Lower lobe of right lung (tissue), 2 donors: Measurements from ENCODE around the gene RBM20. TPM values are rescaled to one million over a fixed set of nuclear protein-coding genes. Genes with fewer than 3 reads are reported as not detected.

ENCODE experiments used
- ATAC-seq, 2 donors: fragments of 200-7000 bp; cut with Tn5 transposase; one replicate each; pipeline ENCODE4 v1.9.1; 2020 to 2022; ENCODE audit warnings: mild to moderate bottlenecking in 2 of 2, moderate library complexity in 2 of 2
- DNase-seq: peaks from one replicate; pipeline ENCODE4 v3.0.0-alpha.2; 2020
- H3K27ac ChIP-seq: fragments of 200-600 bp; one replicate; pipeline ENCODE4 v1.8.0; 2022
- H3K27me3 ChIP-seq: fragments of 200-600 bp; one replicate; pipeline ENCODE4 v1.8.0; 2022; ENCODE audit warnings: low read depth
- H3K36me3 ChIP-seq: fragments of 200-600 bp; one replicate; pipeline ENCODE4 v1.8.0; 2022; ENCODE audit warnings: mild to moderate bottlenecking
- H3K4me1 ChIP-seq: fragments of 200-600 bp; one replicate; pipeline ENCODE4 v1.8.0; 2022
- H3K4me3 ChIP-seq: fragments of 200-600 bp; one replicate; pipeline ENCODE4 v1.8.0; 2022; ENCODE audit warnings: mild to moderate bottlenecking
- H3K9me3 ChIP-seq: fragments of 200-600 bp; one replicate; pipeline ENCODE4 v1.8.0; 2022
- CTCF ChIP-seq: fragments of 200-600 bp; IDR thresholded peaks from one replicate; pipeline ENCODE4 v1.8.0; 2022; ENCODE audit warnings: antibody characterized with exemption, mild to moderate bottlenecking
- intact Hi-C: fragments of 100-400 bp; cut with DNase I; formaldehyde crosslinking; loops from one replicate; pipeline ENCODE4 v1.11.0; 2022
- total RNA-seq: library from RNA; stranded (reverse); fragmentation: NEBNext Ultra II Directional; extraction: Animal tissue kit (Norgen Biotek cat#: 25700); gene quantifications from one replicate; pipeline ENCODE4 v1.2.1, GENCODE V29; 2021
- donor health status: DM: no; HTN: yes; CAD: no; lungs with severe emphysema.

RBM20 gene
- total RNA-seq, 1 donor from 2014 or later = 1.0 TPM

- TF ChIP-seq CTCF = no peak
- Histone ChIP-seq H3K27me3 (peaks cover 5% of the 10 kb centered on the region), H3K9me3 (no peaks in the 10 kb centered on the region), H3K36me3 (no peaks in the 10 kb centered on the region), H3K4me1 (no peaks in the 10 kb centered on the region), H3K27ac (no peak overlapping the region), H3K4me3 (no peak overlapping the region)
- intact Hi-C loops = no loop called here
- DNase-seq = no peak
- ATAC-seq = no peak
Observed at GRCh38 chr10:110771991-110772390, 127.9 kb downstream of the RBM20 start.

GRCh38 chr10:110772454-110773025 is 128.4 kb downstream of the RBM20 start:
- H3K4me3 ChIP-seq = no peak overlapping the region
- H3K4me1 ChIP-seq = no peaks in the 10 kb centered on the region
- H3K36me3 ChIP-seq = no peaks in the 10 kb centered on the region
- peaks cover 5% of the 10 kb centered on the region for H3K27me3 ChIP-seq
- no peak overlapping the region for H3K27ac ChIP-seq
- no peak for ATAC-seq
- TF ChIP-seq CTCF = no peak
- no peak for DNase-seq
- intact Hi-C loops = no loop called here
- H3K9me3 ChIP-seq = no peaks in the 10 kb centered on the region

GRCh38 chr10:110773693-110774068 is 129.5 kb downstream of the RBM20 start:
- intact Hi-C loops = no loop called here
- Histone ChIP-seq H3K9me3 (no peaks in the 10 kb centered on the region), H3K36me3 (no peaks in the 10 kb centered on the region), H3K27ac (no peak overlapping the region), H3K4me1 (no peaks in the 10 kb centered on the region), H3K4me3 (no peak overlapping the region), H3K27me3 (peaks cover 5% of the 10 kb centered on the region)
- no peak for ATAC-seq
- DNase-seq = no peak
- TF ChIP-seq CTCF = no peak

- no peak overlapping the region for H3K27ac ChIP-seq
- H3K36me3 ChIP-seq = no peaks in the 10 kb centered on the region
- intact Hi-C loops = no loop called here
- H3K9me3 ChIP-seq = no peaks in the 10 kb centered on the region
- DNase-seq (no peak), ATAC-seq (no peak)
- no peak for TF ChIP-seq CTCF
- H3K4me1 ChIP-seq = no peaks in the 10 kb centered on the region
- peaks cover 8% of the 10 kb centered on the region for H3K27me3 ChIP-seq
- H3K4me3 ChIP-seq = no peak overlapping the region
Observed at GRCh38 chr10:110774069-110775019, 130.2 kb downstream of the RBM20 start.

- no peak for DNase-seq
- H3K36me3 ChIP-seq = no peaks in the 10 kb centered on the region
- intact Hi-C loops = no loop called here
- H3K4me1 ChIP-seq = no peaks in the 10 kb centered on the region
- no peaks in the 10 kb centered on the region for H3K9me3 ChIP-seq
- no peak for TF ChIP-seq CTCF
- peaks cover 8% of the 10 kb centered on the region for H3K27me3 ChIP-seq
- ATAC-seq = no peak
- no peak overlapping the region for H3K27ac ChIP-seq
- H3K4me3 ChIP-seq = no peak overlapping the region
Observed at GRCh38 chr10:110775020-110775375, 130.9 kb downstream of the RBM20 start.
